Measurements from ENCODE around the gene NSUN7.
"Not testable (repeated sequence)": the region's sequence is repeated elsewhere in the genome, so short reads cannot be mapped to it uniquely, and the experiment has no call there.

Gene NSUN7

GRCh38 chr4:40749717-40750460, at the start of gene NSUN7:
Gene NSUN7, plus strand, starts transcription at chr4:40749955. Its CDS starts 739 bp downstream, at chr4:40750694.
- DNase-seq (ENCODE audit: low spot score): no peak

- DNase-seq (ENCODE audit: low spot score): no peak
Observed at GRCh38 chr4:40702137-40702799, 47.5 kb upstream of the NSUN7 start.

GRCh38 chr4:40702800-40703151, 47.0 kb upstream of the NSUN7 start:
- no peak for DNase-seq (ENCODE audit: low spot score)

- DNase-seq (ENCODE audit: low spot score): no peak
Observed at GRCh38 chr4:40704073-40704472, 45.7 kb upstream of the NSUN7 start.

- DNase-seq (ENCODE audit: low spot score): no peak
Observed at GRCh38 chr4:40710484-40711254, 39.1 kb upstream of the NSUN7 start.

- DNase-seq (ENCODE audit: low spot score): not testable (repeated sequence)
Observed at GRCh38 chr4:40713001-40713400, 36.8 kb upstream of the NSUN7 start.

GRCh38 chr4:40713798-40714197, 36.0 kb upstream of the NSUN7 start:
- DNase-seq (ENCODE audit: low spot score): no peak

GRCh38 chr4:40718586-40718985, 31.2 kb upstream of the NSUN7 start:
- no peak for DNase-seq (ENCODE audit: low spot score)

GRCh38 chr4:40719008-40719623, 30.6 kb upstream of the NSUN7 start:
- DNase-seq (ENCODE audit: low spot score): no peak

GRCh38 chr4:40720351-40720750, 29.4 kb upstream of the NSUN7 start:
- no peak for DNase-seq (ENCODE audit: low spot score)

- no peak for DNase-seq (ENCODE audit: low spot score)
Observed at GRCh38 chr4:40720916-40721315, 28.8 kb upstream of the NSUN7 start.

- no peak for DNase-seq (ENCODE audit: low spot score)
Observed at GRCh38 chr4:40721730-40722171, 28.0 kb upstream of the NSUN7 start.

GRCh38 chr4:40722576-40723161, 27.1 kb upstream of the NSUN7 start:
- no peak for DNase-seq (ENCODE audit: low spot score)

GRCh38 chr4:40723728-40724127, 26.0 kb upstream of the NSUN7 start:
- DNase-seq (ENCODE audit: low spot score): no peak

- DNase-seq (ENCODE audit: low spot score): no peak
Observed at GRCh38 chr4:40728333-40728732, 21.4 kb upstream of the NSUN7 start.

GRCh38 chr4:40729555-40729954, 20.2 kb upstream of the NSUN7 start:
- no peak for DNase-seq (ENCODE audit: low spot score)

GRCh38 chr4:40730091-40730679, 19.6 kb upstream of the NSUN7 start:
- DNase-seq (ENCODE audit: low spot score): no peak

- no peak for DNase-seq (ENCODE audit: low spot score)
Observed at GRCh38 chr4:40731361-40731760, 18.4 kb upstream of the NSUN7 start.

- no peak for DNase-seq (ENCODE audit: low spot score)
Observed at GRCh38 chr4:40731792-40732245, 17.9 kb upstream of the NSUN7 start.

GRCh38 chr4:40733752-40734151, 16.0 kb upstream of the NSUN7 start:
- DNase-seq (ENCODE audit: low spot score): no peak

GRCh38 chr4:40734497-40734896, 15.3 kb upstream of the NSUN7 start:
- no peak for DNase-seq (ENCODE audit: low spot score)

- no peak for DNase-seq (ENCODE audit: low spot score)
Observed at GRCh38 chr4:40736910-40737309, 12.8 kb upstream of the NSUN7 start.

All from hepatic stellate cell (primary cell).